ENCODE results near the gene SNX8. TPM values are rescaled to one million over a fixed set of nuclear protein-coding genes. Genes with fewer than 3 reads are reported as not detected.

The SNX8 gene
- total and polyA plus RNA-seq, 9 of the 15 experiments (the other 6 are each of a cell fraction or from before 2014, with no cell fraction given) = 2.7 to 51.6 (median 16.9) TPM

- no peak for TF ChIP-seq POLR2G (IDR thresholded peaks at IDR 0.05; ENCODE audit: low read depth, low read length)
- no peak for TF ChIP-seq ZNF695 (CRISPR knock-in tag; IDR thresholded peaks at IDR 0.05)
Observed at GRCh38 chr7:2233926-2234325, 80.3 kb downstream of the SNX8 start (continued).

DNA sequence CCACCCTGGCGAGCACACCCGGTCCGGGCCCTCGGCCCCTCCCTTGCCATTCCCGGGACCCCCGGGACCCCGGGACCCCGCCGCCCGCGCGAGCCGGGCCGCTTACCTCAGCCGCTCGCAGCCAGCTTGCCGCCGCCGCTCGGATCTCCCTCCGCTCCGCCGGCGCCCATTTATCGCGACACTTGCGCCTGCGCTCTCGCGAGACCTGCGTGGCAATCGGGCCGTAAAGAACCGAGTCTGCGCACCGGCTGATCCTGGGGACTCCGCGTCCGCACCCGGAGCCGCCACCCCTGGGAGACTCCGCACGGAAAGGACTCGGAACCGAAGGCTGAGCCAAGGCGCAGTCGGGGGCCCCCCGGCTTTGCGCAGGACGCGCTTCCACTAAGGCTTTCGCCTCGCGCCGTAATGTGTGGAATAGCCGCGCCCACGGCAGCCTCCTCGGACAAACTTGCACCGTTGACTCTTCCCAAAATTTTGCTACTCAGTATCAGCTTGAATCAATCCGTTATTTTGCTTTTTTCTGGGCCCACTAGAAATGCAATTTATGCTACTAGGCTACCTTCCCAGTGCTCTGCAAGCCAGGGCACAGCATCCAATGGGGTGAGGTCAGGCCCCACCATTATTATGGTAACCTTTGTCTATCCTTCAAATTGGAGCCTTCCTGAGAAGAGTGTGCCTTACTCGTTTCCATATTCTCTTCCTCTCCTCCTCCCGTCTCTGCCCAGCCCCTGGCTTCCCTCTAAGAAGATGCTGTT, 81.3 kb downstream of the SNX8 start, which contains the start of gene MAD1L1:
TSS of gene MAD1L1 (minus strand) at position 180 of the 755 bp plus-strand sequence. CDS start 2,812 bp downstream, outside the sequence.
- H3K27me3 ChIP-seq (ENCODE audit: control insufficient read depth in 2 of 2, insufficient read depth in 2 of 2, low read length in 2 of 2) = no peaks in the 10 kb centered on the region
- H3K4me2 ChIP-seq (ENCODE audit: insufficient read depth, low read length) = peak within 1 kb of the TSS; percentile 97
- peak within 1 kb of the TSS; percentile 94 for H2AFZ ChIP-seq (ENCODE audit: low read depth, low read length)
- no peaks in the 10 kb centered on the region for H4K20me1 ChIP-seq (replicated peaks; ENCODE audit: control insufficient read depth, insufficient read depth, low read length)
- BruUV-seq (replicated peaks) = no TSS peak
- intact Hi-C loops (cut with micrococcal nuclease) (no loop called here), in situ Hi-C loops (cut with MboI) (no loop called here)
- H3K36me3 ChIP-seq (ENCODE audit: control insufficient read depth, insufficient read depth, low read length) = peaks cover 66% of the 10 kb centered on the region; the same call in 2 of the 3 replicates
- H3K4me3 ChIP-seq = peak within 1 kb of the TSS; percentile 100
- POLR2A ChIA-PET = interaction anchor here (0.6 to 1.8 kb wide), 12 partner anchors 9 to 224 kb away, joined by 3 to 8 read pairs (median 4); partner anchors contain the start of genes EIF3B, MRM2 and NUDT1
- peak within 1 kb of the TSS; percentile 86 to 98 for H3K9ac ChIP-seq (ENCODE audit: insufficient read depth in 1 of 2, low read depth in 2 of 2, low read length in 2 of 2)
- H3K79me2 ChIP-seq (ENCODE audit: control insufficient read depth, insufficient read depth, low read length) = peaks cover 46% of the 10 kb centered on the region
- CTCF ChIA-PET (ENCODE audit: low intra/inter-chr PET ratio) = interaction anchor here (0.6 kb wide), 1 partner anchor 82 kb away, joined by 3 read pairs; no protein-coding TSS in a partner anchor
- H3K9me1 ChIP-seq (ENCODE audit: control insufficient read depth, insufficient read depth, low read length) = no peaks in the 10 kb centered on the region
- DNase-seq (ENCODE audit: extremely low read depth in 1 of 4, low spot score in 3 of 4) = peak; percentile 88 to 94 (median 90)
- H3K27ac ChIP-seq (ENCODE audit: extremely low read depth, low read depth, low read length) = peak within 1 kb of the TSS; percentile 79
- under 1% methylated on average over 45 of the region's 63 CpGs for WGBS (ENCODE audit: insufficient coverage, low coverage, missing lambda C conversion rate)
- ATAC-seq = peak; percentile 94
- no peaks in the 10 kb centered on the region for H3K9me3 ChIP-seq (replicated peaks; ENCODE audit: control insufficient read depth, insufficient read depth, low read depth, low read length)
- H3K4me1 ChIP-seq (replicated peaks in 1 of 2; ENCODE audit: control insufficient read depth in 2 of 2, insufficient read depth in 2 of 2, low read length in 2 of 2) = peaks cover 3 to 13% of the 10 kb centered on the region in 2 experiments; a peak in 3 of 5 replicates
- peak; percentile 73 for FAIRE-seq
- no peak for TF ChIP-seq ERF (CRISPR knock-in tag; IDR thresholded peaks at IDR 0.05)
- TF ChIP-seq MXI1 (IDR thresholded peaks at IDR 0.05; ENCODE audit: low read depth, low read length) = peak; percentile 59
- TF ChIP-seq PML (IDR thresholded peaks at IDR 0.05; ENCODE audit: low read length) = peak; percentile 43; the same call in 1 of the 2 replicates
- peak; percentile 72; the same call in 1 of the 2 replicates for TF ChIP-seq TRIM28 (IDR thresholded peaks at IDR 0.05)
- no peak for TF ChIP-seq GTF2E2 (tag; IDR thresholded peaks at IDR 0.05)
- no peak for TF ChIP-seq FOXA3 (CRISPR knock-in tag; conservative IDR thresholded peaks at IDR 0.05 in 1 of 2, IDR thresholded peaks at IDR 0.05 in 1 of 2)
- TF ChIP-seq, protein P1, sequence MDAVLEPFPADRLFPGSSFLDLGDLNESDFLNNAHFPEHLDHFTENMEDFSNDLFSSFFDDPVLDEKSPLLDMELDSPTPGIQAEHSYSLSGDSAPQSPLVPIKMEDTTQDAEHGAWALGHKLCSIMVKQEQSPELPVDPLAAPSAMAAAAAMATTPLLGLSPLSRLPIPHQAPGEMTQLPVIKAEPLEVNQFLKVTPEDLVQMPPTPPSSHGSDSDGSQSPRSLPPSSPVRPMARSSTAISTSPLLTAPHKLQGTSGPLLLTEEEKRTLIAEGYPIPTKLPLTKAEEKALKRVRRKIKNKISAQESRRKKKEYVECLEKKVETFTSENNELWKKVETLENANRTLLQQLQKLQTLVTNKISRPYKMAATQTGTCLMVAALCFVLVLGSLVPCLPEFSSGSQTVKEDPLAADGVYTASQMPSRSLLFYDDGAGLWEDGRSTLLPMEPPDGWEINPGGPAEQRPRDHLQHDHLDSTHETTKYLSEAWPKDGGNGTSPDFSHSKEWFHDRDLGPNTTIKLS (IDR thresholded peaks at IDR 0.05; ENCODE audit: borderline replicate concordance, low read depth) = peak; percentile 97
- no peak for TF ChIP-seq RFX1 (IDR thresholded peaks at IDR 0.05)
- TF ChIP-seq RAD21 (CRISPR knock-in tag; conservative IDR thresholded peaks at IDR 0.05 in 1 of 2, IDR thresholded peaks at IDR 0.05 in 1 of 2) = peak in 1 of 2 experiments; percentile 23; a peak in 2 of 4 replicates
- peak; percentile 80 for TF ChIP-seq ZBTB2 (IDR thresholded peaks at IDR 0.05)
- TF ChIP-seq, protein P2, sequence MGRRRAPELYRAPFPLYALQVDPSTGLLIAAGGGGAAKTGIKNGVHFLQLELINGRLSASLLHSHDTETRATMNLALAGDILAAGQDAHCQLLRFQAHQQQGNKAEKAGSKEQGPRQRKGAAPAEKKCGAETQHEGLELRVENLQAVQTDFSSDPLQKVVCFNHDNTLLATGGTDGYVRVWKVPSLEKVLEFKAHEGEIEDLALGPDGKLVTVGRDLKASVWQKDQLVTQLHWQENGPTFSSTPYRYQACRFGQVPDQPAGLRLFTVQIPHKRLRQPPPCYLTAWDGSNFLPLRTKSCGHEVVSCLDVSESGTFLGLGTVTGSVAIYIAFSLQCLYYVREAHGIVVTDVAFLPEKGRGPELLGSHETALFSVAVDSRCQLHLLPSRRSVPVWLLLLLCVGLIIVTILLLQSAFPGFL (CRISPR knock-in tag; IDR thresholded peaks at IDR 0.05) = 0 out of 2 replicates have a peak, but pooled peaks have one; percentile 80

All from K562 (cell line).